VCaP (cell line): ENCODE measurements around the gene ARHGEF17.
A peak's percentile ranks its signal among the peaks of the same experiment; 100 is the strongest.

Source experiments
- H3K27ac ChIP-seq: fragments of 450-650 bp; 2 replicates; pipeline ENCODE4 v1.5.1; 2017
- TF ChIP-seq, protein P1 (sequence below): fragments of 450-650 bp; conservative IDR thresholded peaks from 2 replicates; pipeline ENCODE4 v1.5.1; 2017; ENCODE audit warnings: mild to moderate bottlenecking, moderate library complexity

Gene ARHGEF17

DNA sequence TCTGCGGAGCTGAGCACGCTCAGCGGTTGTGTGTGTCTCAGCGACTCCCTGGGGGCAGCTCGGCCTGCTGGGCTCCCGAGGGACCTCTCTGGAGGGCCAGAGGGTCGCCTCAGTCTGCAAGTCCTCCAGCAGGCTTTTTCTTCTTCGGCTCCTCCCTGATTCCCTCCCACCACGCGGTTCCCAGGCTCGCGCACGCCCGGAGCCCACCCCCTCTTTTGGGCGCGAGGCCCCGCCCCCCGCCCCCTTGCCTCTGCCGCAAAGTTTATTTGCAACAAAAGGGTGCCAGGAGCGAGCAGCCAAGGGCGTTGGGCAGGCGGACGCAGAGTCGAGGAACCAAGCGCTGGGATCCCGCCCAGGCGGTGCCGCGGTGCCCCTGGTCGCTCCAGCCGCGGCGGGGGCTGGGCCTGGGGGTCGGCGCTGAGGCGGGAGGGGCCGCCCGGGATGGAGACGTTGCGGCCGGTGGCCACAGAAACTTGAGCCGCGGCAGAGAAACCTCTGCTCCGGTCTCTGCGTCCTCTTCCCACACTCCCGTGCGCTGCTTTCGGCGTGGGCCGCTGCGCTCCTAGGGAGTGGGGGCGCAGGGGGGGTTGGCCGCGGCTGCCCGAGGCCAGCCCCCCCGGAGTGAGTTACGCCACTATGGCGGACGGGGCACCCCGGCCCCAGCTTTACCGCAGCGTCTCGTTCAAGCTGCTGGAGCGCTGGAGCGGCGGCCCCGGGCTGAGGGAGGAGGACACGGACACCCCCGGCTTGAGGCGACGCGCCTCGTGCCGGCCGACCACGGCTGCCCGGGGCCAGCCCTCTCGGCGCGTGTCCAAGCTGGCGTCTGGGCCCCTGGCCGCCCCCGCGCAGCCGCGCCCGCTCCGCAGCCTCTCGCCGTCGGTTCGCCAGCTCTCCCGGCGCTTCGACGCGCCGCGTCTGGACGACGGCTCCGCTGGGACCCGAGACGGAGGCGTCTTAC is at the start of gene ARHGEF17:
Gene ARHGEF17, plus strand, starts transcription at position 274 of the 958 bp plus-strand sequence. Its CDS starts 363 bp downstream, at position 637.
- peak within 1 kb of the TSS; percentile 92 for H3K27ac ChIP-seq

GRCh38 chr11:73259406-73260126 is 48.5 kb upstream of the ARHGEF17 start:
- H3K27ac ChIP-seq: no peak overlapping the region
- TF ChIP-seq, protein P1, sequence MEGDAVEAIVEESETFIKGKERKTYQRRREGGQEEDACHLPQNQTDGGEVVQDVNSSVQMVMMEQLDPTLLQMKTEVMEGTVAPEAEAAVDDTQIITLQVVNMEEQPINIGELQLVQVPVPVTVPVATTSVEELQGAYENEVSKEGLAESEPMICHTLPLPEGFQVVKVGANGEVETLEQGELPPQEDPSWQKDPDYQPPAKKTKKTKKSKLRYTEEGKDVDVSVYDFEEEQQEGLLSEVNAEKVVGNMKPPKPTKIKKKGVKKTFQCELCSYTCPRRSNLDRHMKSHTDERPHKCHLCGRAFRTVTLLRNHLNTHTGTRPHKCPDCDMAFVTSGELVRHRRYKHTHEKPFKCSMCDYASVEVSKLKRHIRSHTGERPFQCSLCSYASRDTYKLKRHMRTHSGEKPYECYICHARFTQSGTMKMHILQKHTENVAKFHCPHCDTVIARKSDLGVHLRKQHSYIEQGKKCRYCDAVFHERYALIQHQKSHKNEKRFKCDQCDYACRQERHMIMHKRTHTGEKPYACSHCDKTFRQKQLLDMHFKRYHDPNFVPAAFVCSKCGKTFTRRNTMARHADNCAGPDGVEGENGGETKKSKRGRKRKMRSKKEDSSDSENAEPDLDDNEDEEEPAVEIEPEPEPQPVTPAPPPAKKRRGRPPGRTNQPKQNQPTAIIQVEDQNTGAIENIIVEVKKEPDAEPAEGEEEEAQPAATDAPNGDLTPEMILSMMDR: no peak

More for the DNA sequence above, at the start of gene ARHGEF17:
- TF ChIP-seq, protein P1: no peak

DNA sequence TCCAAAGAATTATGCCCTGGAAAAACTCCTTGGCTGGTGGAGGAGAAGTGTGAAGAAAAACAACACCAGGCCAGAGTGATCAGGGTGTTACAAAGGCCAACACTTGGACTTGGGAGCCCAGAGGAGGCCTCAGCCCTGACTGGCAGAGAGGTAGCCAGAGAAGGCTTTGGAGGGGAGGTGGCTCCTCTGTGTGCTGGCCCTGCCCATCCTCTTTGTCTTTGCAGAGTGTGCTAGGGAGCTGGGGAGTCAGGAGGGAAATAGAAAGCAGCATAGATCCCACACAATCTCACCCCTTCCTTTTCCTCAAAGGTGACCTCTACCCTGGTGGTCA is 48.0 kb upstream of the ARHGEF17 start:
- H3K27ac ChIP-seq: no peak overlapping the region
- TF ChIP-seq, protein P1: no peak

GRCh38 chr11:73262851-73263495 is 45.1 kb upstream of the ARHGEF17 start:
- TF ChIP-seq, protein P1: no peak
- H3K27ac ChIP-seq: no peak overlapping the region

- H3K27ac ChIP-seq: no peak overlapping the region
- TF ChIP-seq, protein P1: no peak
Measured at GRCh38 chr11:73263640-73264039, 44.4 kb upstream of the ARHGEF17 start.

GRCh38 chr11:73265278-73265810 is 42.7 kb upstream of the ARHGEF17 start:
- TF ChIP-seq, protein P1: no peak
- no peak overlapping the region for H3K27ac ChIP-seq
